Measurements from ENCODE around the gene TUBB. TPM values are rescaled to one million over a fixed set of nuclear protein-coding genes. Genes with fewer than 3 reads are reported as not detected.
A peak's percentile ranks its signal among the peaks of the same experiment; 100 is the strongest.
"Not testable (repeated sequence)": the region's sequence is repeated elsewhere in the genome, so short reads cannot be mapped to it uniquely, and the experiment has no call there.

The TUBB gene
- total RNA-seq, 2 experiments from 2014 or later = 1,695 to 1,719 TPM

GRCh38 chr6:30756405-30757003 is 36.4 kb downstream of the TUBB start:
- H3K27ac Mint-ChIP-seq; H3K4me3 Mint-ChIP-seq; H3K27me3 Mint-ChIP-seq; H3K36me3 Mint-ChIP-seq; DNase-seq; intact Hi-C loops (cut with micrococcal nuclease); H3K9me3 Mint-ChIP-seq: not testable (repeated sequence)
- ChIA-PET POLR2A (interaction anchor here (0.6 kb wide), 1 partner anchor 54 kb away, joined by 3 read pairs; no protein-coding TSS in a partner anchor), CTCF (interaction anchor here (1.0 to 1.2 kb wide), 2 partner anchors 12 to 13 kb away, joined by 3 to 4 read pairs; no protein-coding TSS in a partner anchor)
- peaks cover 24% of the 10 kb centered on the region for H3K4me1 Mint-ChIP-seq (ENCODE audit: low read depth)

- no peaks in the 10 kb centered on the region for H3K36me3 Mint-ChIP-seq
- intact Hi-C loops (cut with micrococcal nuclease) = no loop called here
- CTCF ChIA-PET = interaction anchor here (1.0 to 1.1 kb wide), 2 partner anchors 14 to 71 kb away, joined by 3 read pairs; no protein-coding TSS in a partner anchor
- no peak for DNase-seq
- H3K27me3 Mint-ChIP-seq = no peaks in the 10 kb centered on the region
- no peak overlapping the region for H3K4me3 Mint-ChIP-seq
- no peaks in the 10 kb centered on the region for H3K9me3 Mint-ChIP-seq
- POLR2A ChIA-PET = interaction anchor here (0.5 kb wide), 1 partner anchor 22 kb away, joined by 3 read pairs; no protein-coding TSS in a partner anchor
- H3K27ac Mint-ChIP-seq = no peak overlapping the region
- peaks cover 30% of the 10 kb centered on the region for H3K4me1 Mint-ChIP-seq (ENCODE audit: low read depth)
These were observed 37.2 kb downstream of the TUBB start for GRCh38 chr6:30757261-30757904.

DNA sequence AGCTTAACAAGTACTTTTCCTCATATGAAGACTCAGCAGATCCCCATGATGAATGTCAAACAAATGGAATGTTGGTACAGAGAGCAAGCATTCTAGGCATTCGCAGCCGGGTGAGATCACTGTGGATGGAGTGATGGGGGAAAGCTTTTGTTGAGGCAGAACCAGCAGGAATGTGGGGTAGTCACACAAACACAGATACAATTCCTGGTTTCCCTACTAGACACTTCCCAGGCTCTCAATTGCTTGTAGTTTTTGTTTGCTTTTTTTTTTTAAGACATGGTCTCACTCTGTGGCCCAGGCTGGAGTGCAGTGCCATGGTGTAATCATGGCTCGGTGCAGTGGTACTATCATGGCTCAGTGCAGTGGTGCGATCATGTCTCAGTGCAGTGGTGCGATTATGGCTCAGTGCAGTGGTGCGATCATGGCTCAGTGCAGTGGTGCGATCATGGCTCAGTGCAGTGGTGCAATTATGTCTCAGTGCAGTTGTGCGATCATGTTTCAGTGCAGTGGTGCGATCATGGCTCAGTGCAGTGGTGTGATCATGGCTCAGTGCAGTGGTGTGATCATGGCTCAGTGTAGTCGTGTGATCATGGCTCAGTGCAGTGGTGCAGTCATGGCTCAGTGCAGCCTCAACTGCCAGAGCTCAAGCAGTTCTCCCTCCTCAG is 39.6 kb downstream of the TUBB start:
- Mint-ChIP-seq H3K4me3 (no peak overlapping the region), H3K27ac (peak overlapping the region; percentile 47), H3K9me3 (no peaks in the 10 kb centered on the region), H3K4me1 (ENCODE audit: low read depth) (peaks cover 39% of the 10 kb centered on the region), H3K27me3 (no peaks in the 10 kb centered on the region), H3K36me3 (no peaks in the 10 kb centered on the region)
- DNase-seq = no peak
- intact Hi-C loops (cut with micrococcal nuclease) = no loop called here
- ChIA-PET POLR2A (interaction anchor here (0.7 to 2.1 kb wide), 3 partner anchors 9 to 21 kb away, joined by 4 to 6 read pairs (median 6); no protein-coding TSS in a partner anchor), CTCF (interaction anchor here (0.7 to 1.3 kb wide), 4 partner anchors 11 to 320 kb away, joined by 3 to 5 read pairs (median 4); no protein-coding TSS in a partner anchor)

DNA sequence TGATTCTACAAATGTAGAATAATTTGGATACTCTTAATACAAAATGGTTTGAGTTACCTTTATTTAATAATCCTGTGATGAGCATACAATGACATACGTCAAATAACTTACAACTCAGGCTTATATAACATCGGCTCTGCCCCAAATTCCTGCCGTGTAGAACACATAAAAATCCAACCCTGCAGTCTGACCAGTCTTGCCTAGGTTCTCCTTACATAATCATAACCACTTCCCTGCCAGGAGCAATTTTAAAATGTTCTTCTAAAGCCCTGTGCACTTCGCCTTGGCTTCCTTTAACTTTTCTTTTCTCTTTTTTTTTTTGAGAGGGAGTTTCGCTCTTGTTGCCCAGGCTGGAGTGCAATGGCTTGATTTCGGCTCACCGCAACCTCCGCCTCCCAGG is 40.4 kb downstream of the TUBB start:
- Mint-ChIP-seq H3K4me3 (no peak overlapping the region), H3K9me3 (no peaks in the 10 kb centered on the region), H3K36me3 (no peaks in the 10 kb centered on the region), H3K27me3 (no peaks in the 10 kb centered on the region), H3K4me1 (ENCODE audit: low read depth) (peaks cover 40% of the 10 kb centered on the region), H3K27ac (no peak overlapping the region)
- DNase-seq = no peak
- ChIA-PET POLR2A (interaction anchor here (1.2 to 1.5 kb wide), 2 partner anchors 9 to 16 kb away, joined by 7 to 9 read pairs; partner anchors contain the start of gene IER3), CTCF (interaction anchor here (1.4 kb wide), 1 partner anchor 62 kb away, joined by 3 read pairs; no protein-coding TSS in a partner anchor)
- intact Hi-C loops (cut with micrococcal nuclease) = no loop called here

- POLR2A ChIA-PET = interaction anchor here (0.6 to 1.6 kb wide), 5 partner anchors 8 to 65 kb away, joined by 3 to 9 read pairs (median 4); partner anchors contain the start of gene IER3
- Mint-ChIP-seq H3K36me3 (no peaks in the 10 kb centered on the region), H3K27ac (peak overlapping the region; percentile 50), H3K9me3 (no peaks in the 10 kb centered on the region), H3K4me1 (ENCODE audit: low read depth) (peaks cover 48% of the 10 kb centered on the region), H3K4me3 (no peak overlapping the region), H3K27me3 (no peaks in the 10 kb centered on the region)
- CTCF ChIA-PET = interaction anchor here (0.6 to 1.8 kb wide), 5 partner anchors 31 to 83 kb away, joined by 3 read pairs; no protein-coding TSS in a partner anchor
- intact Hi-C loops (cut with micrococcal nuclease) = loop anchor here (1.0 kb wide), 1 partner anchor 48 kb away; no protein-coding TSS in a partner anchor
- no peak for DNase-seq
These were observed 41.8 kb downstream of the TUBB start for GRCh38 chr6:30761791-30762429.

- H3K27ac Mint-ChIP-seq = no peak overlapping the region
These were observed 43.0 kb downstream of the TUBB start for GRCh38 chr6:30763155-30763617.

GRCh38 chr6:30763618-30764489 is 43.7 kb downstream of the TUBB start:
- Mint-ChIP-seq H3K27me3 (no peaks in the 10 kb centered on the region), H3K9me3 (no peaks in the 10 kb centered on the region), H3K36me3 (no peaks in the 10 kb centered on the region), H3K4me1 (ENCODE audit: low read depth) (peaks cover 59% of the 10 kb centered on the region), H3K4me3 (no peak overlapping the region), H3K27ac (peak overlapping the region; percentile 34)
- intact Hi-C loops (cut with micrococcal nuclease) = no loop called here
- ChIA-PET CTCF (interaction anchor here (1.1 to 1.8 kb wide), 3 partner anchors 57 to 316 kb away, joined by 3 to 5 read pairs (median 3); no protein-coding TSS in a partner anchor), POLR2A (interaction anchor here (0.6 to 0.8 kb wide), 2 partner anchors 17 to 67 kb away, joined by 3 read pairs; no protein-coding TSS in a partner anchor)
- no peak for DNase-seq

More at GRCh38 chr6:30763155-30763617, 43.0 kb downstream of the TUBB start:
- H3K4me3 Mint-ChIP-seq = no peak overlapping the region
- H3K9me3 Mint-ChIP-seq = no peaks in the 10 kb centered on the region
- no peaks in the 10 kb centered on the region for H3K27me3 Mint-ChIP-seq
- no peaks in the 10 kb centered on the region for H3K36me3 Mint-ChIP-seq
- peaks cover 55% of the 10 kb centered on the region for H3K4me1 Mint-ChIP-seq (ENCODE audit: low read depth)
- POLR2A ChIA-PET = interaction anchor here (0.6 kb wide), 1 partner anchor 68 kb away, joined by 3 read pairs; no protein-coding TSS in a partner anchor
- intact Hi-C loops (cut with micrococcal nuclease) = no loop called here
- no peak for DNase-seq
- CTCF ChIA-PET = interaction anchor here (1.1 to 1.8 kb wide), 2 partner anchors 84 to 317 kb away, joined by 3 read pairs; no protein-coding TSS in a partner anchor

GRCh38 chr6:30764490-30765043 is 44.4 kb downstream of the TUBB start:
- H3K4me3 Mint-ChIP-seq; H3K9me3 Mint-ChIP-seq; DNase-seq; intact Hi-C loops (cut with micrococcal nuclease); H3K27me3 Mint-ChIP-seq; H3K36me3 Mint-ChIP-seq: not testable (repeated sequence)
- Mint-ChIP-seq H3K27ac (peak overlapping the region; percentile 34), H3K4me1 (ENCODE audit: low read depth) (peaks cover 62% of the 10 kb centered on the region)
- POLR2A ChIA-PET = interaction anchor here (0.8 to 2.3 kb wide), 2 partner anchors 17 to 20 kb away, joined by 3 to 10 read pairs; partner anchors contain the start of gene IER3
- CTCF ChIA-PET = interaction anchor here (1.1 kb wide), 1 partner anchor 56 kb away, joined by 5 read pairs; no protein-coding TSS in a partner anchor

- intact Hi-C loops (cut with micrococcal nuclease); H3K27me3 Mint-ChIP-seq; H3K4me3 Mint-ChIP-seq; DNase-seq; H3K27ac Mint-ChIP-seq; H3K36me3 Mint-ChIP-seq; H3K9me3 Mint-ChIP-seq: not testable (repeated sequence)
- ChIA-PET CTCF (interaction anchor here (1.2 to 1.4 kb wide), 3 partner anchors 55 to 64 kb away, joined by 3 to 6 read pairs (median 4); no protein-coding TSS in a partner anchor), POLR2A (interaction anchor here (0.6 to 2.3 kb wide), 3 partner anchors 20 to 152 kb away, joined by 3 to 10 read pairs (median 4); partner anchors contain the start of gene IER3)
- peaks cover 70% of the 10 kb centered on the region for H3K4me1 Mint-ChIP-seq (ENCODE audit: low read depth)
These were observed 45.3 kb downstream of the TUBB start for GRCh38 chr6:30765495-30765894.
